NCI-H1930 (cell line): ENCODE data around the gene CALU.

Experiments
- DNase-seq, 2 experiments: peaks; one replicate each; lab custom pipeline; 2025; lab: John Stamatoyannopoulos, UW

The CALU gene

DNA sequence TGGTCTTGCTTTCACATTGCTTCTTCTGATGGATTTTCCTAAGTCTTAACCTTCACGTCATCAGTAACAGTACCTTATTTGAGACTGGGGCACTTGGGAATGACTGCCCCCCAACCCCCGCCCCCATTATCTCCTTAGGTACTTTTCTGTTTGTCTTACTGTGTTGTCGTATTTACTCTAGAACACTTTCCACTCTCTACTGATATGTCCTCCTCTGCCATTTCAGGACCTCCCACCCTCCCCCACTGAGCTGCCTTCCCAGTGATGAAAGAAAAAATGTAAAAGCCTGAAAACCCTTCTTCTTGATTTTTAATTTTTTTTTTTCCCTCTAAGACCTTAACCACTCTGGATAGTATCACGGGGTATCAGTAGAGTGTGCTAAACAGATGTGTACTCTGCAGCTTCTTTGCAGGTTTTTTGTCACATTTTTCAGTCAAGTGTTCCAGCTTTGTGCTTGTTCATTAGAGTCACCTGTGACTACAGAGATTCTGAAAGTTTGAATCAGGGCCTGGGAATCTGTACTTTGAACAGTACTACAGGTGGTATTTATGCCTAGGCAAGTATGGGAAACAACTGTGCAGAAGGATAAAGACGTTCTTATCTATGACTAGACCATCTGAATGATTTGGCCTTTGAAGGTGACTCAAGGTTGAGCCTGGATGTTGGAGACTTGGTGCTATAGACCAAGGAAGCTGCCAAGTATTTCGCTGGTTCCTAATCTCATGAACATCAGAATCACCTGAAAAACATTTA lies 8.3 kb downstream of the CALU start:
- DNase-seq, result no peak

DNA sequence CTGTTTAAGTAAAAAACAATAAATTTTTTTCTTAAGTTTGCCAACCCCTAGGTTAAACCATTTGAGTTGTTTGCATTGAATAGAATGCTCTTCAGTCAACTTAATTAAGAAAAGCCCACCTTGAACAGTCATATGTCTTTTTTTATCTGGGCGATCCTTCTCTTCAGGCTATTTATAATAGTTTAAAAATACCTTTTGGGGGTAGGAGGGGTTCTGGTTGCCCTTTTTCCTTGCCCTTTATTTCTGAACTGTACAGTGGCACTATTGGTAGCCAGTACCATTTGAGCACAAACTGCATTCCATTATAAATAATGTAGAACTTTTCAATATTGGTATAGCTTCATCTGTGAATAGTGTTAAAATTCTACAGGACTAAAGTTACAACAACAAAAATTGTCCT lies 13.1 kb downstream of the CALU start:
- no peak for DNase-seq

DNA sequence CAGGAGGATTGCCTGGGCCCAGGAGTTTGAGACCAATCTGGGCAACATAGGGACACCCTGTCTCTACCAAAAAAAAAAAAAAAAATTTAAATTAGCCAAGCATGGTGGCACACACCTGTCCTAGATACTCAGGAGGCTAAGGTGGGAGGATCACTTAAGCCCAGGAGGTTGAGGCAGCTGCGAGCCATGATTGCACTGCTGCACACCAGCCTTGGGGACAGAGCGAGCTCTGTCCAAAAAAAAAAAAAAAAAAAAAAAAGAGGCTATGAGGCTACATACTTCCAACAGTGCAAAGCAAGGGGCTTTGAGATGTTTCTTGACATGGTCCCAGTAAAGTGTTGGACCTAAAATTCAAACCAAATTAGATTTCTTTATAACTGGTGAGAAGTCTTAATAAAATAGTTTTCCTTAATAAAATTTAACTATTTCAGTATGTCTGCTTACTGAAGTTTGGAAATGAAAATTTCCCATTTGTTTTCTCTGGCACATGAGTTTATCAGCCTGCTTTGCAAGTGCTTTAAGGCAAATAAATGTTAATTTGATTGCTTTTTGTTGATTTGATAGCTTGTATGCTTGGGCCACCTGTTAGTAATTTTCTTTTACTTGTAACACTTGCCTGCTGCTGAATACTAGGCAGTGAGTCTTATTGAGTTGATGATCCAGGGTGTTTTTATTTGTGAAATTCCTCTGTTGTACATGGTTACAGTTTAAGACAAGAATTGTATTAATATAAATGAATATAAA lies 16.1 kb downstream of the CALU start:
- DNase-seq, result no peak

DNA sequence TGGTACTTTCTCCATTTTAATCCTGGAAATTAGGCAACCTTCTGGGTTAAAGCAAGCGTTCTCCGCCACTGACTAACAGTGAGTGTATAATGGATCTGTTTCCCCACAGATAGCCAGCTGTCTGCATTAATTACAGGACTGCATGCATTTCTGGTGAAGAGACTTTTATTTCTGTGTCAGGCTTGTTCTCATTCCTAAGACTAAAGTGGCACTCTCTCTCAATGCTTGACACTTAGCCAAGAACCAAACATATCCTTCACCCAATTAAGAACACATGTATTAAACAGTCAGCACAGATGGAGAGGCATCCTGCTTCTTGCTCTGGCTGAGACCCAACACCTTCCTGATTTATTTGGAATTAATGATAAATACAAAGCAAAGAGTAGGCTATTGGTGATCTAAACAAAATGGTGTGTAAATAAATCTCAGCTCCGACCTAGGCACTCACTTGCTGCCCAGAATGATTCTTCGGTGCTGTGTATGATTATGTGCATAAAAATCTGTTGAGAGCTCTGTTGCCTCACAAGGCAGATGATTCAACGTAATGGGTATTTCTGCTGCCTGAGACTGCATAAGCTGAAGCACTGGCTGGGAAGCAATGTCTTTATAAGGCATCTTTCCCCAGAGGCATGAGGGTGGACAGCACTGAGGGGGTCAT lies 16.8 kb downstream of the CALU start:
- DNase-seq, result no peak

DNA sequence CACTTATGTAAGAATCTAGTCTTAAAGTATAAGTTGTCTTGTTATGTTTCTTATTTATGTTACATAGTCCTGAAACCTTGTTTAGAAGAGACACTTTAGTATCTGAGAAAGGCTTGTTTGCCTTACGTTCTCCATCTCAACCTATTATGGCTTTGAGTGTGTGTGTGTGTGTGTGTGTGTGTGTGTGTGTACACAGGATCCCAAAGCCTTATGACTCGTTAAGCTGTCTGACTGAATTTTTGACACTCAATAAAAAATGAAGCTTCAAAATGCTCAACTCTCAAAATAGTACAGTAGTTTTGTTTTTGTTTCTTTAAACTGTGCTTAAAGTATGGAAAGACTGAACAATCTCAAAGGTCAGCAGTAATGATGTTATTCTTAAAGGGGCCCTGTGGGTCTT lies 18.0 kb downstream of the CALU start:
- DNase-seq, result no peak

DNA sequence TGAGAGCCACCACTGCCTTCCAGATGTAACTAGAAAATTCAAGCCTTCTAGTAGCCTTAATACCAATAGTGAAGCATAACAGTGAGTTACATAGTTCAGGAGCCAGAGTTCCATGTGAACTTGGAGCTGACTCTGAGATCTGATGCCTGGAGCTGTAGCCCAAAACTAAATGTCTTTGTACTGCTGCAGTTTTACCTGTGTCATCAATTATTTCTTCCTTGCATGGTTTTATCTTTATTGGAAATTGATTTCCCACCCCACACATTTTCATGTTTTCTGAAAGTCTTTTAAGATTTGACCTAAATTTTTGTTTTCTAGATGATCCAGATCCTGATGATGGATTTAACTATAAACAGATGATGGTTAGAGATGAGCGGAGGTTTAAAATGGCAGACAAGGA lies 19.4 kb downstream of the CALU start:
- DNase-seq, result no peak

DNA sequence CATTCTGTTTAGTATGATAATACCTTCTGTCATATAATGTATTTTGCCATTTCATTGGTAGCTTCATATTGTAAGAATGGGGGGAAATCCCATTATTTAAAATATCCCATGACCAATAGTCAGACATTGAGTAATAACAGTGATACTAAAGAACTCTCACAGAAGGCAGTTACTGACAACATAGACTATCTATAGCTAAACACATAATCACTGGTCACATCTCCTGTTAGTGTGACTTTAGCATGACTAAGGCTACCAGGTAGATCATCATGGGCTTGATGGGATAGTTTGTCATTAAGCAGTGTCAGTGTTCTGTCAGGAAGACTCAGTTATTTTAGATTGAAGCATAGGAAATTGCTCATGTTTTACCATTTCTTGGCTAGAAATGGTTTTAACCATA lies 20.1 kb downstream of the CALU start:
- DNase-seq, result no peak

DNA sequence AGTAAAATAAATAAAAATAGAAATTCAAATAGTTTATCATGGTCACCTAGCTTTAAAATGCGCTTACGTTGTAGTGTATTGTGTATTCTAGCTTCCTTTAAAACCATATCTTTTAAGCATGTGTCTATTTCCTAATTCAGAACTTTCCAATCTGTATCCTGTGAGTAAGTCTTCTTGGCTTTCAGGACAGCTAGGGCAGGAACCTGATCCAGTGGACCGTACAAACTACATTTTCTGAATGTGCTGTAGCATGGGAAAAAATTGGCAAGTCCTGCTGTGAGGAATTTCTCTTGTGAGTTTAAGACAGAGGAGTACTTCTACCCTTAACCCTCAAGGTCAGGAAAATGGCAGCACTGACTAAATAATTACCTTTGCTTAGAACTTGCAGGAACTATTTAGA lies 24.4 kb downstream of the CALU start:
- no peak for DNase-seq

DNA sequence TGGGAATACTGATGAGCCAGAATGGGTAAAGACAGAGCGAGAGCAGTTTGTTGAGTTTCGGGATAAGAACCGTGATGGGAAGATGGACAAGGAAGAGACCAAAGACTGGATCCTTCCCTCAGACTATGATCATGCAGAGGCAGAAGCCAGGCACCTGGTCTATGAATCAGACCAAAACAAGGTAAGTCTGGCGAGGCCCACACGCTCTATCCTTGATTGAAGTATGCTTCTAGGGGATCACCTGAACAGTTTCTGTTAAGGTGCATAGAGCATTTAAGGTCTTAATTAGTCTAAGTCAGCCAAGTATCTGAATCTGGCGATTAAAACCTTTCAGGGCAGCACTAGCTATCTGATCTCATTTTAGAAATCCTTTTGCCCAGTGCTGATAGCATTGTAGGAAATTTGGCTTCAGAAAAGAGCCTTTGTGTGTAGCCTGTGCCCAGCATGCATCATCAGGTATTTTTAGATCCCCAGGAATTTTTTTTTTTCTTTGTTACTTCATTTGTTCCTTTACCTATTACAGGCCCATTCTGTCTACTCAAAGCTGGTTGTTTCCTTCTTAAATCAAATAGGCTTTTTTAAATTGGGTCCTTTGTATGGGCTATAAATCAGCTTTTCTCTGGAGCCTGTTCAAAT lies 28.4 kb downstream of the CALU start:
- DNase-seq, result no peak

DNA sequence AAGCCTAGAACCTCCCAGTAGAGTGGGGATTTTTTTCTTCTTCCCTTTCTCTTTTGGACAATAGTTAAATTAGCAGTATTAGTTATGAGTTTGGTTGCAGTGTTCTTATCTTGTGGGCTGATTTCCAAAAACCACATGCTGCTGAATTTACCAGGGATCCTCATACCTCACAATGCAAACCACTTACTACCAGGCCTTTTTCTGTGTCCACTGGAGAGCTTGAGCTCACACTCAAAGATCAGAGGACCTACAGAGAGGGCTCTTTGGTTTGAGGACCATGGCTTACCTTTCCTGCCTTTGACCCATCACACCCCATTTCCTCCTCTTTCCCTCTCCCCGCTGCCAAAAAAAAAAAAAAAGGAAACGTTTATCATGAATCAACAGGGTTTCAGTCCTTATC lies 31.1 kb downstream of the CALU start:
- DNase-seq, result no peak

DNA sequence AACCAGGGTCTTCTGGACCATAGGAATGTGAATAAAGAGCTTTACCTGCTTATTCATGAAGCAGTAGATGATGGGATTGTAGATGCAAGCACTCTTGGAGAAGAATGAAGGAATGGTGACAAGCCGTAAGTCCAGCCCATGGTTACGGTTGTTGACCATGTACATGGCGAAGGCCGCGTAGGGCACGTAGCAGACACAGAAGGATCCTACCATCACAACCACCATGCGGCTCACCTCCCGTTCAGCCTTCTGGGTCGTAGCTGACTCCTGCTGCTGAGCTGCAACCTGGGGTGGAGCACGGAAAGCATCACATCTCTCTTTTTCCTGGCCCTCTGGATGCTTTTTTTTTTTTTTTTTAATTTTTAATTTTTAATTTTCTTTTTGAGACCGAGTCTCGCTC lies 34.4 kb downstream of the CALU start:
- no peak for DNase-seq

DNA sequence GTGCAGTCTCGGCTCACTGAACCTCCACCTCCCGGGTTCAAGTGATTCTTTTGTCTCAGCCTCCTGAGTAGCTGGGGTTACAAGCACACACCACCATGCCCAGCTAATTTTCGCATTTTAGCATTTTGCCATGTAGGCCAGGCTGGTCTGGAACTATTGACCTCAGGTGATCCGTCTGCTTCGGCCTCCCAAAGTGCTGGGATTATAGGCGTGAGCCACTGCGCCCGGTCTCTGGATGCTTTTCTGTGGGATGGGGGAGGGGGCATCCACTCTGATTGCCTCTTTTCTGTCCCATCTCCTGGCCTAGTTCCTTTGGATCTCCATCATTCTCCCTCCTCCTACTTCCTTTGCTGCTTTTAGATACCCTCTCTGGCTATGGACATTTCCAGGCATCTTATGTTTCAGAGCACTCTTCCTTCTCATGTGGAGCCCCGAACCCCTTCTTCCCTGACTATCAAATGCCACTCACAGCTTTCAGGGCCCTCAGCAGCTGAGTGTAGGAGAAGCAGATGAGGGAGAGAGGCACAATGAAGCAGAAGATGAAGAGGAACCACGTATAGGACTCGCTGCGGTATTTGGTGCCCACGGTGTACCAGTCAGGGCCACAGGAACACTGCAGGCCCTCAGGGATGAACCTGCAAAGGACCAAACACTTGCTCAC lies 35.0 kb downstream of the CALU start:
- no peak for DNase-seq

DNA sequence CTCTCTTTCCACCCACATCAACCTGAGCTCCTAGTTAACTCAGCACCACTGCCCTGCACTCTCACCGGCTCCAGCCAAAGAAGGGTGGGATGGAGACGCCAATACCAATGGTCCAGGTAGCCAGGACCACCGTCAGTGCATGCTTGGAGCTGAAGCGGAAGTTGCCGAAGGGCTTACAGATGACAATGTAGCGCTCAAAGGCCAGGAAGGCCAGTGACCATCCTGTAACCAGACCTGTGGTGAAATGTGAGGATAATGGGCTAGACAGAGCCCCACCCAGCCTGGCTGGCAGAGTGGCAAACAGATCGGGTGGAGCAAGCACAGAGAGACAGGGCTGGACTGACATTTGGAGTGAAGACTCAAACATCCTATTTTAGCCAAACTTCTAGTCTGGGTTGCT lies 35.8 kb downstream of the CALU start:
- DNase-seq, result no peak

DNA sequence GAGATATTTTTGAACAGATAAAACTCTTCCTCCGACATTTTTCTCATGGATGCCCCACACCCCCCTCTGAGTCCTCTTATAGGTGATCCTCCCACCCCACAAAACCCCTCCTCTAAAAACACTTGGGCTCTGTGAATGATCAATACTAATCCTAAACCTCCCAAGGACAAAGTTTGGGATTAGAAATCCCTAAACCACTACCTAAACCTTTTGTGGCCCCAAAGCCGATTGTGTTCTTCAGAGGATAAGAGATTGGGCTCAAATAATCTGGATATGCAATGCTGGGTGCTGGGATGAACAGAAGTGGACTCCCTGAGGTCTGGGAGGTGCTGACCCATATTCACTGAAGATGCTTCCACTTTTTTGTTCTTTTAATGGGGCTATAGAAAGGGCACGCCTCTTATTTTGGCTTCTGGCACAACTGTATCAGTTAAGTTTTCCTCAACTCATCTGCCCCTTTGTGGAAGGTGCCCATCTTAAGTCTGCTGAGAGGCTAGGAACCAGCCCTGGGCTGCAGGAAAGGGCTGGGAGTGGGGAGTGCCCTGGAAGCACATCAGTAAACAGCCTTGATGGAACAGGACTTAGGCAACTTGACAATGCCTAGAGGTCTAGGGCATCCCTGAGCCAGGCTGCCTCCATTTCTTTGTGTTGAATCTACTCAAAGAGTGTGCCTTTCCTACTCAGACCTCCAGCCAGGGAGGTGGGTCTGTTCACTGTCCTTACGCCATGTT lies 36.8 kb downstream of the CALU start, which contains the start of gene OPN1SW:
Gene OPN1SW, minus strand, starts transcription at position 51 of the 731 bp plus-strand sequence. Its CDS starts 13 bp downstream, at position 38.
- no peak for DNase-seq

DNA sequence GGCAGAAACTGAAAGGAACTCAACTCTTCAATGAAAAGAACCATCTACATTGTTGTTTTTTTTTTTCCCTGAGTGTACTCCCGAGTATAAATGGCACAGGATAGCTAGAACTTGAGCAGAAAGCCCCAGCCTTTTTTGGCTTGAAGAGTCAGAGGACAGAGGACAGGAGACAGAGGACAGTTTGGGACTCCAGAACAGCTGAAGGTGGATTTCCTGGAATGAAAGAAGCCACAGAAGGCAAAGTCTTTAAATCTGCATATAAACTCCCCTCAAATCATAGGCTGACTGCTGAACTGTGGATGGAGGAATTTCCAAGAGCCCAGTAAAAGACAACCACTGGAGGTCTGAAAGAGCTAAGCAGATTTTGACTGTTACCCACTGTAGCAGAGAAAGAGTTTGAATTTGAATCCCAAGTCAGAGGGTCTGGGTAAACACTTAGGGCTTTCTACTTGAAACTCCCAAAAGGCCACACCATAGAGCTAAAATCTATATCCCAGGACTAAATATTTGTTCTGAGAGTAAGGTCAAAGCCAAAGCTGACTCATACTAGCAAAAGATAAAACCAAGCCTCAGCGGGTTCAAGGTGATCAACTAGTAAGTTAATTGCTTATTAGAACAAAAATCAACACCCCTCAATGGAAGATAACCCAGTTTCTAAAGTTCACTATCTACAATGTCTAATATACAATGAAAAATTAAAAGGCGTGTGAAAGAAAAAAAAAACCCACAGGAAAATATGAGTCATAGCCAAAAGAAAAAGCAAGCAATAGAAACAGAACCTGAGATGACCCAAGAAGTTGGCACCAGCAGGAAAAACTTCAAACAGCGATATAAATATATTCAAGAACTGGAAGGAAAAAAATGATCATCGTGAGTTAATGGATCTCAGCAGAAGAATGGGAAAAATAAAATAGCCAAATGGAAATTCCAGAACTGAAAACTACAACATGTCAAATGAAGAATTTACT lies 38.3 kb downstream of the CALU start:
- no peak for DNase-seq

DNA sequence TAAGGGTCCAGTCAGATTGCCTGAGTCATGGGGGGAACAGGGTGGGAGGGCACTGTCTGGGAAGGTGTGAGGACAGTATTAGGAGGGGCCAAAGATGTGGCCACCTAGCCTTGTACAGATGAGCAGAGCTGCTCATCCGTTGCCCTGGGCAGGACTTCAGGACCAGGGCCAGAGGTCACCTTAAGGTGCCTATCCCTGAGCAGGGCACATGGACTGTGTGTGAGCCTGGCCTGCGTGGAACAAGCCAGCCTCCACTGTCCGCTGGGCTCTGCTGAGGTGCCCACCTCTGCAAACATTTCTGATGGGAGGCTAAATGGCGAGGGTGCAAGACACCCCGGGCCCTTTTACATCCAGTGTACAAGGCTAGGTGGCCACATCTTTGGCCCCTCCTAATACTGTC lies 39.8 kb downstream of the CALU start:
- no peak for DNase-seq

DNA sequence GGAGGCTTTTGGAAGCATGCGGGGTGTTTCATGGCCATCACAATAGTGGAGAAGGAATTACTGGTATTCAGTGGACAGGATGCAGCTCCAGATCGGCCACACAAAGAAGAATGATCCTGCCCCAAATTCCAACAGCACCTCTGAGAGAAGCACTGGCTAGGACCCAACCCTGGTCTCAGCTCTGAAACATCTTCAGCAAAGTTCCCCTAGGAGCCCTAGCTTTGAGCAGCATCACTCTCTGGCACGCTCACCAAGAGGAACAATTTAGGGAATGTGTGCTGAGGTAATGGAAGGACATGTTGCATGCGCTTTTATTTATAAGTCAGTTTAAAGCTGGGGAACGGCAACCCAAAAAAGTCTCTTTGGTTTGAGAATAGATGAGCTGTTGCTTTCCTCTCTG lies 42.0 kb downstream of the CALU start:
- DNase-seq, result no peak

DNA sequence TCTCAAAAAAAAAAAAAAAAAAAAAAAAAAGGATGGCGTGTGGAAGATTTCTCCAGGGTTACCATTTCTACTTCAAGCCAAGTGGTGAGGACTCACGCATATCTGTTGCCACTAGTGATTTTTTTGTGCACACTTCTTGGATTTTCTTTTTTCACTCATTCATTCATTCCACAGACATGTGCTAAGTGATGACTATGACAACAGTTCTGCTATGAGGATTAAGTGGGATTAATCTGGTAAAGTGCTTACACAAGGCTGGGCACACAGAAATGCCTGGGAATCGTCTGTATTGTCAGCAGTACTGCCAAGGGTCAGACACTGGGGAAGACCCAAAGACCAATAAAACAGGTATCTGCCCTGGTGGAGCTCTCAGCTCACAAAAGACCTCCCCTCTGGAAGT lies 42.7 kb downstream of the CALU start:
- DNase-seq, result no peak

DNA sequence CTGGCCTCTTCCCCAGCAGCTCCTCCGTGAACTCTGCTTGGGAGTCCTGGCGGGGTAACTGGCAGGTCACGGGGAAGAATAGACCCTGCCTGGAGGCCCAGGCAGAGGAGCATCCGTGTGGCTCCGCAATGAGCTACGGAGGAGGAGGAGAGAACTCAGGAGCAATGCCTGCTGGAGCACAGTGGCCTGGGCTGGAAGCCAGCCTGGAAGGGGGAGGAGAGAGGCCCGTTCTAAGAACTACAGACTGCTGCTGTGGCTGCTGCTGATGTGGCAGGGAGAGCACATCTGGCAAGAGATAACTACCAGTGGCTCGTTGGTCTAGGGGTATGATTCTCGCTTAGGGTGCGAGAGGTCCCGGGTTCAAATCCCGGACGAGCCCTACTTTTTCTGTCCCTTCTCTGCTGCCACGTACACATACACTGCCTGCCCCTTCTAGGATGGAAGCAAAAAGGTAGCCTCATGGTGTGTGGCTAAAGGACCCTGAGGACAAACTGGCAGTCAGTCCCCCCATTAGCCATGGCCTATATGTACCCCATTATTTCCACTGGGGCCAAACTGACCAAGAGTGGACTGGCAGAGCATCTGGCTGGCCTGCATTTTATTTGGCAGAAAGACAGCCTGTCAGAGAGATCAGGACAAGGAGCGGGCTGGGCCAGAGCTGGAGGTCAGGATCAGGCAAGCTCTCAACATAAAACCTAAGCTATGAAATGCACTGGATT lies 44.1 kb downstream of the CALU start:
- no peak for DNase-seq

DNA sequence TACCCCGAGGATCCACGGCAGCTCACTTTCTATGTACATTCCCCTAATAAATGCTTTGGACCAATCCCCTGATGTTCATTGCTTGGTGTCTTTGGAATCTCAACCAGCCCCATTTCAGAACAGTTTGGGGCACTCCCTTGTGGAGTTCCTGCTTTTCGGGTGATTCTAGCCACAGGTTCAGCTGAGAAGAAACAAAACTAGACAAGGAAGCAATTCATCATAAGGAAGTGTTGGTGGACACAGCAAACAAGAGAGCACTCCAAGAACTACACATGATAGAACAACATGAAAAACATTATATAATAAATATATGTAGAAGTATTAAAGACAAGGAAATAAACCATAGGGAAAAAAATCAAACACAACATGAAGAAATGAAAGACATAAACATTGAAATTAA lies 46.6 kb downstream of the CALU start:
- DNase-seq, result no peak
